Pons (tissue), 1 donor: ENCODE data around the gene MICU1.
"Not testable (repeated sequence)": the region's sequence is repeated elsewhere in the genome, so short reads cannot be mapped to it uniquely, and the experiment has no call there.

Experiments used
- DNase-seq: peaks from one replicate; pipeline ENCODE4 v3.0.0-alpha.2; 2016; ENCODE audit warnings: low spot score

The MICU1 gene

DNA sequence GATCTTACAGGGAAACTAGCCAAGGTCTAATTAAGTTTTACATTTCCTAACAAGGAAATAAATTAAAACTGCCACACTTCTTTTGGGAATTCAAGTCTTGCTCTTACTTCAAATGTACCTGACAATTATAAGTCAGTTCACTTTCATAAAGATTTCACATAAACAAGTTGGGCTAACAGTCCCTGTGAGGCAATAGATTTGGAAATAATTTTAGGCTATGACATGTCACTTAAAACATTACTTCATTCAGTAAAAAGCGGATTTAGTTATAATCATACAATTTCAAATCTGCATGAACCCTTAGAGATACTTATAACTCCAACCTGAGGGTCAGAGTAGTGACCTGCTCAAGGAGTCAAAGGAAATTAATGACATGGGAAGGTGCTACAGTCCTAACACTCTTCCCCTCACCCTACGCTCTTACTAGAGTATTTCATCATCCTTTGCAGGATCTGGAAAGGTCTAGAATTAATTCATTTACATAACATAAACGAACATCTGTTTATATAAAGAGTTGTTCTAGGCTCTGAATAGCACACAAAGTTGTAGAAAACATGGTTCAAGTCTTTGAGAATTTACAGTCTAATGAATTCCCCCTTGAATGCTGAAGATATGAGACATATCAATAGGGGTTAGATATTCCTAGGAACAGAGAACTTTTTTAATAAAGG lies 238.8 kb downstream of the MICU1 start:
- no peak for DNase-seq

DNA sequence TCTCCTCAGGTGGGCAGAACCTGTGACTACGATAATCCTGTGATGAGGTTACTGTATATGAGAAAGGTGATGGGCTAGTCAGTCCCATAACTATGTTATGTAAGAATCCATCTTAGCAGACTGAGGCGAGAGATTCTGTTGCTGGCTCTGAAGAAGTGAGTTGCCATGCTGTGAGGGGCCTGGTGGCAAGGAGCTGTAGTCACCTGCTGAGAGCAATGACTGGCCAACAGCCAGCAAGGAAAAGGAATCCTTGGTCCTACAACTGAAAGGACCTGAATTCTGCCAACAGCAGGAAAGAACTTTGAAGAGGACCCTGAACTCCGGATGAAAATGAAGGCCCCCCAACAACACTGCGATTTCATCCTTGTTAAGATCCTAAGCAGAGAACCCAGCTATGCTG lies 240.2 kb downstream of the MICU1 start:
- no peak for DNase-seq

DNA sequence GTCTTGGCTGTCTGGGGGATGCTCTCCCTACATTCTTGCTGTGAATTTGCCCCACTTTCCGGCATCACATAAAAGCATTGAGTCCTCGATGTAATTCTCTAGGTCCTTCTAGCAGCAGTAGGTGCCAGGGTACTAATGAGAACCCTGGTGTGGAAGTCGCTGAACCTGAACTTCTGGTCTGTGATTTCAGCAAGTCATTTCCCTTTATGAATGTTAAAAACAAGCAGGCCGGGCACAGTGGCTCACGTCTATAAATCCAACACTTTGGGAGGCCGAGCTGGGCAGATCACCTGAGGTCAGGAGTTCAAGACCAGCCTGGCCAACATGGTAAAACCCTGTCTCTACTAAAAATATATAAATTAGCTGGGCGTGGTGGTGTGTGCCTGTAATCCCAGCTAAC lies 240.9 kb downstream of the MICU1 start:
- not testable (repeated sequence) for DNase-seq

DNA sequence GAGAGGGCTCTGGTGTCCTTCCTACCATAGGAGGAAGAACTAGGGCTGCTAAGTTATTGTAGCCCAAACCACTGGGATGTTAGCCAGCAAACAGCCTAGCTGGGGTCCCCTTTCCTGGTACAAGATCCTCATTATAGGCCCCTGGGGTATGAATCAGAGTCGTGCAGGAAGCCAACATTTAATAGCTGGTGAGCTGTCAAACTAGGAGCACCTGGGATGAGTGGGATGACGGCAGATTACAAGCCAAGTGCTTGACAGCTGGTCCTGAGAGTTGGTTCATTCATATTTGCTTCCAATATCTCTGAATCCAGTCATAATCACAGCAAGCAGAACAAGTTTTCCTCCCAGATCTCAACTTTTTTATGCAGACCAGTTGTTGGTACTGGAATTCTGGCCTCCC lies 246.1 kb downstream of the MICU1 start:
- DNase-seq: no peak

DNA sequence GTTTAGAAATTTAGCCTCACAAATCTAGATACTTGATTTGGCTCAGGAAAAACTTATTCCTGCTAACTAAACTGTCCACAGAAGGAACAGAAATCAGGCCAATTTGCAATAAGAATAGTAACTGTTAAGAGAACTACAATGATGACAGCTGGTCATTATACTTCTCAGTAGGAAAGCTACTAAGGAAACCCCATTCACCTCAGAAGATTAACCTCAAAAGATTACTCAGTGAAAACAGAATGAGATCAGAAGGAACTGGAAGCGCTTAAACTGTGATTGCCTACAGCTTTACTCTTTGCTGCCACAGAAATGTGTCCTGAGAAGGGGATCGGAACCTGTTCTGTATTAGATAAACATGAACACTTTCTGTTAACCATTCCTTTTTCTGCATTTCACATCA lies 246.8 kb downstream of the MICU1 start:
- DNase-seq: no peak

DNA sequence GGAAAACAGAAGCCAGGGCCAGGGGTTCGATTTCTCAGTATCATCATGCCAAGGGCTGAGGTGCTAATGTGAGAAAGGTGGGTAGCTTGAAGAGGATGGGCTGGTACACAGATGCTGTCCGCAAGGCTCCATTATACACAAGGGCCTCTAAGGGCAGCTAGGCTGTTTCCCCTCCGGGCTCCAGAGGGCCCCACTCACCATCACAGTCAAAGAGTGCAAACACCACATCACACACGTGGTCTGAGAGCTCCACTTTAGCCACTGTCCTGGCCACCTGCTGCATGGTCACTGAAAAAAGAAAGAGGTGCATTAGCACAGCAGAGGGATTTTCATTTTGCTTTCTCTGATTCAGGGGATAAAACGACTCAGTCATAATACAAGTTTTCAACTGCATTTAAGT lies 250.3 kb downstream of the MICU1 start:
- peak; percentile 74 for DNase-seq

DNA sequence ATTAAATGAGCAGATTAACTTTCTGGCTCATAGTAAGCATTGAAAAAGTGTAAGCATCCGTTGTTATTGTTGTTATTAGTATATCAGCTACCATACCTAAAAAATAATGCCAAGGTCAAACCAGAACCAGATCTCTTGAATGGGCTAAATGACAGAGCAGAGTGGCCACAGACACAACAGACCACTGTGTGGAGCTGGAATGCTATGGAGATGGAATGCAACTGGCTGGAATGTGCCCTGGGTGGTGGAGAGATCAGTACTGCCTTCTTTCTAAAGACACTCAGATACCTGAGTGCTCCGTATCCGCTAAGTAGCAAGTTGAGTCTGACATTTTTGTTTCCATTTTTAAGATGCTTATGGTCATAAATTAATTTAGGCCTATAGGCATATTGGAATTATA lies 250.7 kb downstream of the MICU1 start:
- peak; percentile 77 for DNase-seq

DNA sequence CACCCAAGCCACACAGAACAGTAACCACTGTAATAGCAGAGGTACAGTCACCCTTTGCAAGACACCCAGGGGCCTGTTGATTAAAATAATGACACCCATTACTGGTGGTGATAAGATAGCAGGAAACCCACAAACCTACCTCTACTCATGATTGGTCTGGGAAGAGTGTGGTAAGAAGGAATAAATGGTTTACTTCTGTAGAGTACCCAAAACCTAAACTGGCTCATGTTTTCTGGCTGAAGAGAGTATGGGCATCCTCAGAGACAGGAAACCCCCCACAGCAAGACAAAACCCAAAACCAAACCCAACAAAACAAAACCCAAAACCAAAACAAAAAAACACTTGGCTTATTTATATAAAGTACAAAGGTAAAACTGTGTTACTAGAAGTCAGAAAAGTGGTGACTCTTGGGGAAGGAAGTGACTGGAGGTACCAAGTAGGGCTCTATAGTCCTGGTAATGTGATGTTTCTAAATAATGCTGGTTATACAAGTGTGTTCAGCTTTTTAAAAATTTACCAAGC lies 255.6 kb downstream of the MICU1 start:
- no peak for DNase-seq

DNA sequence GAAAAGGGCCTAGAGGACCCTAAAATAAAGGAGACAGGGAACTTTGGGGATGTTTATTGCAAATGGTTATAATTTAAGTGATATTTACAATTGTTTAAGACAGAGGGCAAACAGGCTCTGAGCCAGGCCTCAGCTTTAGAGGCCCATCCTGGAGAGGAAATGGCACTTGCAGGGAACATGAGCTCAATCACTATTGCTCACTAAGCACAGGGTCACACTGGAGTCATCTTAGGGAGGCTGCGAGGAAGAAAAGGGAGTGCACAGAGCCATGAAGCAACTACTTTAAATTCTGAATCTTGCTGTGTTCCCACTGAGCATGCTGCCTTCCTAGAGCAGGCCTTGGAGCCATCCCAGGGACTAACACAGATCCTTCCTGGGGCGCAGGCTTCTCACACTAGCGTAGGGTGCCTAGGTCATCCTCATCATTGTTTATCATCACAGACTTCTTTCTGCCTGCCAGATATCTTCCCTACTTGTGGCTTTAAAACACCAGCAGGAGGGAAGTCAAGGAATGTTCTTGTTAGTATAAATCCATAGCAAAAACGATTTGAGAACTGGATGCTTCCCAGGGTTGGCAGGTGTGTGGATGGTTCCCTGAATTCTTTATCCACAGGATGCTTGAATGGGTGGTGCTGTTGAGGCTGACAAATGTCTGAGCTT lies 258.4 kb downstream of the MICU1 start:
- DNase-seq: no peak

DNA sequence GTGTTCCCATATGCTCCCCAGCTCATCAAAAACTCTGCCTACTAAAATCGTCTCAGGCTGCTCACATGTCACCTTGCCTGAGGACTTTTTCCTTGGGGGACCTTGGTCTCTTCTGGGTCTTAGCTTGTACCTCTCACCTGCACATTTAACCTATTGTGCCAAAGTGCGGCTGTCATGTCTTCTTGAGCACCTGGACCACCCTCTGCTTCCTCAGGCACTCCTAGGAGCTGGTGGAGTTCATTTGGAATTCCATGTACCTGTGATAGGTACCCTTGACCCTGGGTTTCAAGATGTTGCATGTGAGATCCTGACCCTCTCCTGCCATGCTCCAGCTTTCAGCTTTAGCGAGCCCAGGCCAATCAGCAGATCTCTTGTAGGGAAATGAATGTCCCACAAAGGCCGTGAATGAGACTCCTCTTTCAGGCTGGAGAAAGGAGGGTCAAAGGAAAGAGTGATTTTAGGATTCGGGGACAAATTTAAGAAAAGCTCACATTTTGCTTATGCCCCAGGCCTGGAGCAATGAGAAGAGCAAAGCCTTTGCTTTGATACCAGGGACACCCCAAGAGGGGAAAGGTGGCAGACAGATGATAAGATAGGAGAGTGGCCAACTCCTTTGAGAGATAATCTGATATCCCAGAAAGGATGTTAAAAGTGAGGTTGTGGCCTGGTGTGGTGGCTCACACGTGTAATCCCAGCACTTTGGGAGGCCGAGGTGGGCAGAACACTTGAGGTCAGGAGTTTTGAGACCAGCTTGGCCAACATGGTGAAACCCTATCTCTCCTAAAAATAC lies 260.6 kb downstream of the MICU1 start:
- DNase-seq: no peak

DNA sequence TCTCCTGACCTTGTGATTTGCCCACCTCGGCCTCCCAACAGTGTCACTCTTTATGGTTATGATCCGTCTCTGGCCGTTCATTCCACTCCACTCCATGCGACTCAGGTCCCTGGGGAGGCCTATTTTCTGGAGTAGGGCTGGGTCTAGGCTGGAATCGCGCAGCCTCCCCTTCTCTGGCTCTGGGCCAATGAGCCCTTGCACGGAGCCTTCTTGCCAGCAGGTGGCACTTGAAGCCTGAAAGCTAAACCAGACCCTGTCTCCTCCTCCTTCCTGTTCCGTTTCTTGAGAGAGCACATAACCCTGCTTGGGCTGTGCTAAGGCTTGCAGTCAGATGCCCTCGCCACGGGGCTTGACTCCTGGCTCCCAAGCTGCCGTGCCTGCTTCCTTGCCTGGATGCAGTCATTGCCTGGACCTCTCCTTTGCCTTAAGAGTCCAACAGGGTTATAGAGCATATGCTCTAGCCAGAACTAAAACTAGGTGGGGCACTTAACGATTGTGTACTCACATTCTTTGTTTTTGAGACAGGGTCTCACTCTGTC lies 261.6 kb downstream of the MICU1 start:
- peak; percentile 90 for DNase-seq

DNA sequence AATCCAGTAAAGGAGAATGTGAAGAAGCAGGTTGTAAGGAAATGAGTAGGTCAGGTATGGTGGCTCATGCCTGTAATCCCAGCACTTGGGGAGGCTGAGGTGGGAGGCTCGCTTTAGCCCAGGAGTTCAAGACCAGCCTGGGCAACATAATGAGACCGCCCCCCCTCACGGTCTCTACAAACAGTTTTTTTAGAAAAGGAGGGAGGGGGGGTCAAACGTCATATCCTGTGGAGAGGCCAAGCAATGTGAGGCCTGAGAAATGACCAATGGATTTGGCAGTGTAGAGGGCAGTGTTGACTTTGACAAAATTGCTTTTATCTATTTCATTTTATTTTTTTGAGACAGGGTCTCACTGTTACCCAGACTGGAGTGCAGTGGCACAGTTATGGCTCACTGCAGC lies 268.9 kb downstream of the MICU1 start:
- no peak for DNase-seq

DNA sequence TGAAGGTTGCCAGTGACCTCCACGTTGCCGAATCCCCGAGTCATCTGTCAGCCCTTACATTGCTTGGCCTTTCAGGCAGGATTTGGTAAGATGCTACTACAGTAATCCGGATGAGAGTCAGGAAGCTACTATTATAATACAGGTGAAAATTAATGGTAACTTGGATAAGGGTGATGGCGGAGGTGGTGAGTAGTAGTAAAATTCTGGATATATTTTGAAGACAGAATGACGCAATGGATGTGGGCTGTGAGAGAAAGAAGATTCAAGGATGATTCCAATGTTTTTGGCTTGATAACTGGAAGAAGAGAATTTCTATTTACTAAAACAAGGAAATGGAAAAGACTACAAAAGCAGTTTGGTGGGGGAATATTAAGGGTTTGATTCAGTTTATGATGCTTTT lies 269.8 kb downstream of the MICU1 start:
- no peak for DNase-seq

DNA sequence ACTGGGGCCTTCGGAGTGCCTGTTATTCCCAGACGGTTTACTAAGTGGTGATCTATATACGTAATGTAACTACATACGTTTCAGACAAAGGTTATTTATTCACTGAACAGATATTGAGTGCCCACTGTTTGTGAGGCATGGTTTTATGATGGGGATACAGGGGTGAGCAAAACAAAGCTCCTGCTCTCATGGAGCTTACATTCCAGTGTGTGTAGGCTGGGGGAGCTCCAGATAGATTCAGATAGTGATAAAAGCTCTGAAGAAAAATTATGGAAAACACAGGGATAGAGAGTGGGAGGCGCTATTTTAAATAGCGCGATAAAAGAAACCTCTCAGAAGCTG lies 270.7 kb downstream of the MICU1 start:
- DNase-seq: no peak

DNA sequence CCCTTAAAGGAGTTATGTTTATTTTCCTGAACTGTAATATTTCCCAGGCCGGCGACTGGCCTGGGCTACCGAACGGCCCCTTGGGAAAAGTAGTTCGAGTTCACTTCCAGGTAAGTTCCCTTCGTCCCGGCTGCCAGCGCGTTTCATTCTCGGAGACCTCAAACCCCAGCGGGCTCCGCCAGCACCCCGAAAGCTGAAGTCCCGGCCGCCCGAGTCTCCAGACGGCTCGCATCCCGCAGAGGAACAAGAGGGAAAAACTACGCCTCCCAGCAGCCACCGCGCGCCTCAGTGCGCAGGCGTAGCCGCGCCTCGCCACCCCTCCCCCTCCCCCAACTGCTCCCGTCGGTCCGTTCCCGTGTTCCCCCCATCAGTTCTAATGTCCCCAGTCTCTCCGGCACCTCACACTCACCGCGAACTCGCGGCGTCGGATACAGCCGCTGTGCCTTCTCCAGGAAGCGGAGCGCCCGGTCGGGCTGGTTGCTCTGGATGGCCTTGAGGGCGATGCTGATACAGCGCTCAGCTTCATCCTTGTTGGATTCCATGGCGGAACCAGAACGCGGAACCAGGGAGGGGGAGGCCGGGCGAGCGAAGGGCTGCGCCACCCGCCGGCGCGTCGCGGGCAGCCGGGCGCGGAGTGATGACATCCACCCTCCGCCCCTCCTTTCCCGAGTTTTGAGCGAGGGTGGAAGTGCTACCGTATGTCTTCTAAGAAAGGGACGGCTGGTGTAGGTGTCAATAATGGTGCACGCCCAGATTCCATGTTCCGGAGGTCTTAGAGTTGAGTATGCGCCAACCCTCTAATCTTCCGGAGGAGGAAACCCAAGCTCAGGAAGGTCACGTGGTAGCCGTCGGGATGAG lies 271.3 kb downstream of the MICU1 start, which contains the start of gene DNAJB12:
Gene DNAJB12, minus strand, starts transcription at position 564 of the 858 bp plus-strand sequence. Its CDS starts 22 bp downstream, at position 542.
- DNase-seq: peak; percentile 94

DNA sequence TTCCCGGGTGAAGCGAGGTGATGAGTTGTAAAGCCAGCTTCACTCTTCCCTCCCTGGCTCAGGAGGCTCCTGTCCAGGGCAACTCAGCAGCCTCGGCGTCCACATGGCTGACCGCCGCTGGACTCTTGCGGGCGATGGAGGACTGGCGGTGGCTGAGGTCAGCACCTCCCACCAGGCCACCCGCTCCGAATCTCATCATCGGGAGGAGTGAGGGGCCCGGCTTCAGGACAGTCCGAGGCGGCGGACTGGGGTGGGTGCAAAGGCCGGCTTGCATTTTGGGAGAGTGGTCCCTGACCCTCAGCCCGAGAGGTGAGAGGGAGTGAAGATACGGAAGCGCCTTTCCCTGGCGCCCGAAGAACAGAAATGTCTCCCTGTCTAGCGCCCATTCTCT lies 271.9 kb downstream of the MICU1 start:
- DNase-seq: no peak

DNA sequence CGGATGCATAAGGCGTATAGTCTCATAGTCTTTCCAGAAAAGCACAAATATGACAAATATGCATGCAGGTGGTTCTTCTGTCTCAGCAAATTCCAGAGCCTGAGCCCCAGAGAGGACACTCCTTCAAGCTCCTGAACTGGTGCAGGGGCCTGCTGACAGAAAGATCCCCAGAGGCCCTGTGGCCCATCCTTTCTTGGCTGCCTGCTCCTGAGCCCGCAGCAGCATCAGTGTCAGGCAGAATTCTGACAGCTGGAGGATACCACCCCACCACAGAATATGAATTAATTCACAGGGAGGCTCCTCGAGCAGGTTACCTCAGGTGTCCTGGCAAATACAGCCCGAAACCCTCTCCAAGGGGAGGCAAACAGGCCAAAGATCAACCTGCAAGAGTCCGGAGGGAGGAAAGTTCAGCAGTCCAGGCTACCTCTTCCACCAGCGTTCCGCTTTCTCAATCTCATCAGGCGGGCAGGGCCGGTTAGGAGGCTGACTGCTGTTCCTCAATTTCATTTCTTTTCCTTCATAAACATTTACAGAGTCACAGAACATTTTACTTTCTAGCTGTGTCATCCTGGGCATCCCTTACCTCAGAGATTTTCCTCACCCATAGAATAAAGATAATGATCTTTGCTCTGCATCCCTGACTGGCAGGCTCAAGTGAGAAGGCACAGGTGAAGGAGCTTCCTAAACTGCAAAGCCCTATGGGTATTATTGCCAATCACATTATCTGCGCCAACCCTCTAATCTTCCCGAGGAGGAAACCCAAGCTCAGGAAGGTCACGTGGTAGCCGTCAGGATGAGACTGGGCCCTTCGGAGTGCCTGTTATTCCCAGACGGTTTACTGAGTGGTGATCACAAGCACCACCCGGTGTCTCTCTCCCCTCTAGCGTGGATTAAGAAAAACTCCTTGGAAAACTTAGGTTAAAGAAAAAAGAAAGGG lies 272.6 kb downstream of the MICU1 start:
- no peak for DNase-seq

DNA sequence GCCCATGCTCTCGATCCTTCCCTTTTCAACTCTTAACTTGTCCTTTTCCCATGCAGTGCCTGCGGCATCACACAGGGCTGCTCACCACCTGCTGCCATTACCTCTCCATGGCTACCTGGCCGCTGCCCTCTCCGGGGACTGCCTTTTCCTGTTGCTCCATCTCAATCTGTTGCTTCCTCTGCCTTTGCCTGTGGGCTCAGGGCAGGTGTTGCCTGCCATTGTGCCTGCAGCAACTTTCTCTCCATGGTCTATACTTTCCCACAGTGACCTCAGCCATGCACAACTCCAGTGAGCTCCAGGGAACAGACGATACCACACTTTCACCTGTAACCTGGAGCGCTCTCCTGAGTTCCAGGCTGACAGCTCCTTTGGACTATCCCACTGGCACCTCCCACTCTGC lies 274.4 kb downstream of the MICU1 start:
- no peak for DNase-seq

DNA sequence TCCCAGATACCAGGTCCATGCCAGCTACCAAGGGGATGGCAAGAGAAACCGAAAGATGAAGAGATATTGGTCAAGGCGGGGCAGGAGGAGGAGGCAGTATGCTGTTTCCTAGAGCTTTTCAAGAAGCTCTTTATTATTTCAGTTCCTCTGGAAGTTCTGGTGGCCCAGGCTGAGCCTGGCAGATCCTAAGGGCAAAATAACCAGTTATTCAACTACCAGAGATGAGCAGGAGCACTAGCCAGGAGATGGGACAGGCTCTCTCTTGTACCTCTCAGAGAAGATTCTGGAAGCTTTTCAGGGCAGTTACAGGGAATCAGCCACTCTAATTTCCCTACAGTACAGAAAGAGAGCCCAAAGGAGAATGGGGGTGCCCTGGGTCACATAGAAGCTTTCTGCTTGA lies 276.4 kb downstream of the MICU1 start:
- DNase-seq: no peak

DNA sequence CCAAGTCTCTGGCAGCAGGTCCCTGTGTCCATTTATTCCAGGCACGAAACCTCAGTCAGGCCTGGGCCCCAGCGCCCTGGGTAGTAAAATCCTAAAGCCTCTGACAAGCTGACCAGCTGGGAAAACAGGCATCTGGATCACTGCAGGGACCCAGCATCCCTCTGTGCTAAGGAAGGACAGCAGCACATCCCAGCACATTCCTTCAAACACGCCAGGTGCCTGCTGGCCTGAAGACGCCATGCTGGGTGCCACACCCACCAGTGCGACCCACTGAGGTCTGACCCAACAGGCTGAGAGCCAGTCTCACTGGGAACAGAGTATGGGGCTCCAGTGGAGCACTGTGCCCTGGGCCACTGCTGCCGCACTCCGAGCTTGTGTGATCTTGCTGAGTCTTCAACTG lies 277.6 kb downstream of the MICU1 start:
- no peak for DNase-seq

DNA sequence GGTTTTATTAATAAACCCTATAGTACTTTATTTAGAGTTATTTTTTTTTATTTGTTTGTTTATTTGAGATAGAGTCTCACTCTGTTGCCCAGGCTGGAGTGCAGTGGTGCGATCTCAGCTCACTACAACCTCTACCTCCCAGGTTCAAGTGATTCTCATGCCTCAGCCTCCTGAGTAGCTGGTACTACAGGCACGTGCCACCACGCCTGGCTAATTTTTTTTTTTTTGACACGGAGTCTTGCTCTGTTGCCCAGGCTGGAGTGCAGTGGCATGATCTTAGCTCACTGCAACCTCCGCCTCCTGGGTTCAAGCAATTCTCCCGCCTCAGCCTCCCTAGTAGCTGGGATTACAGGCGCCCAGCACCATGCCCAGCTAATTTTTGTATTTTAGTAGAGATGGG lies 279.8 kb downstream of the MICU1 start:
- DNase-seq: not testable (repeated sequence)
